Measurements from ENCODE around the gene TULP4.

Gene TULP4

GRCh38 chr6:158419339-158419909 lies 107.2 kb downstream of the TULP4 start:
- DNase-seq (ENCODE audit: low read depth): no peak

GRCh38 chr6:158421381-158421780 lies 109.1 kb downstream of the TULP4 start:
- no peak for DNase-seq (ENCODE audit: low read depth)

GRCh38 chr6:158422629-158423238 lies 110.5 kb downstream of the TULP4 start:
- DNase-seq (ENCODE audit: low read depth): no peak

GRCh38 chr6:158431036-158431435 lies 118.8 kb downstream of the TULP4 start:
- DNase-seq (ENCODE audit: low read depth): no peak

GRCh38 chr6:158431560-158431959 lies 119.3 kb downstream of the TULP4 start:
- DNase-seq (ENCODE audit: low read depth): no peak

GRCh38 chr6:158437571-158437970 lies 125.3 kb downstream of the TULP4 start:
- DNase-seq (ENCODE audit: low read depth): no peak

GRCh38 chr6:158438226-158438625 lies 126.0 kb downstream of the TULP4 start:
- DNase-seq (ENCODE audit: low read depth): no peak

- no peak for DNase-seq (ENCODE audit: low read depth)
These were observed 127.0 kb downstream of the TULP4 start for GRCh38 chr6:158439255-158439654.

GRCh38 chr6:158441716-158442215 lies 129.5 kb downstream of the TULP4 start:
- no peak for DNase-seq (ENCODE audit: low read depth)

- no peak for DNase-seq (ENCODE audit: low read depth)
These were observed 130.0 kb downstream of the TULP4 start for GRCh38 chr6:158442306-158442705.

- peak; percentile 21 for DNase-seq (ENCODE audit: low read depth)
These were observed 133.3 kb downstream of the TULP4 start for GRCh38 chr6:158445426-158446085.

- no peak for DNase-seq (ENCODE audit: low read depth)
These were observed 136.6 kb downstream of the TULP4 start for GRCh38 chr6:158448856-158449255.

- DNase-seq (ENCODE audit: low read depth): no peak
These were observed 139.9 kb downstream of the TULP4 start for GRCh38 chr6:158452191-158452590.

- peak; percentile 32 for DNase-seq (ENCODE audit: low read depth)
These were observed 144.9 kb downstream of the TULP4 start for GRCh38 chr6:158457131-158457530.

- peak; percentile 43 for DNase-seq (ENCODE audit: low read depth)
These were observed 145.5 kb downstream of the TULP4 start for GRCh38 chr6:158457616-158458278.

- no peak for DNase-seq (ENCODE audit: low read depth)
These were observed 147.5 kb downstream of the TULP4 start for GRCh38 chr6:158459726-158460125.

- DNase-seq (ENCODE audit: low read depth): peak; percentile 84
These were observed 148.4 kb downstream of the TULP4 start for GRCh38 chr6:158460602-158461169.

GRCh38 chr6:158461954-158462353 lies 149.7 kb downstream of the TULP4 start:
- DNase-seq (ENCODE audit: low read depth): no peak

GRCh38 chr6:158464483-158464882 lies 152.2 kb downstream of the TULP4 start:
- DNase-seq (ENCODE audit: low read depth): no peak

- no peak for DNase-seq (ENCODE audit: low read depth)
These were observed 153.0 kb downstream of the TULP4 start for GRCh38 chr6:158465257-158465656.

- no peak for DNase-seq (ENCODE audit: low read depth)
These were observed 153.5 kb downstream of the TULP4 start for GRCh38 chr6:158465747-158466146.

- no peak for DNase-seq (ENCODE audit: low read depth)
These were observed 155.7 kb downstream of the TULP4 start for GRCh38 chr6:158467923-158468322.

Data from EH (cell line).